ENCODE measurements around the gene PORCN. TPM values are rescaled to one million over a fixed set of nuclear protein-coding genes. Genes with fewer than 3 reads are reported as not detected.

The PORCN gene
- total RNA-seq, result 13.6 TPM
- long read RNA-seq, partial matches to known transcripts, result 4 of 18 reads
- long read RNA-seq, other reads (novel, unspliced or antisense), result 11 of 18 reads

- Histone ChIP-seq H3K27me3 (ENCODE audit: low read depth) (no peaks in the 10 kb centered on the region), H3K4me3 (peak within 1 kb of the TSS; percentile 81), H3K36me3 (no peaks in the 10 kb centered on the region), H3K4me1 (peaks cover 7% of the 10 kb centered on the region), H3K27ac (replicated peaks) (peak within 1 kb of the TSS; percentile 85), H3K9me3 (replicated peaks) (no peaks in the 10 kb centered on the region)
- peak; percentile 86 for DNase-seq
- intact Hi-C loops (cut with micrococcal nuclease), result no loop called here
- no peak for TF ChIP-seq CTCF (IDR thresholded peaks at IDR 0.05; ENCODE audit: borderline replicate concordance)
Observed at GRCh38 chrX:48508400-48509244, at the start of gene PORCN. Gene PORCN (plus strand): TSS chrX:48508992. CDS start chrX:48509821, 829 bp downstream.

GRCh38 chrX:48459483-48459882, 49.3 kb upstream of the PORCN start:
- no peak for DNase-seq
- Histone ChIP-seq H3K9me3 (replicated peaks) (no peaks in the 10 kb centered on the region), H3K4me3 (no peak overlapping the region), H3K36me3 (no peaks in the 10 kb centered on the region), H3K27me3 (ENCODE audit: low read depth) (no peaks in the 10 kb centered on the region), H3K27ac (replicated peaks) (no peak overlapping the region), H3K4me1 (no peaks in the 10 kb centered on the region)
- intact Hi-C loops (cut with micrococcal nuclease), result no loop called here
- no peak for TF ChIP-seq CTCF (IDR thresholded peaks at IDR 0.05; ENCODE audit: borderline replicate concordance)

- no peaks in the 10 kb centered on the region for H3K36me3 ChIP-seq
- no peak overlapping the region for H3K4me3 ChIP-seq
- no peak for TF ChIP-seq CTCF (IDR thresholded peaks at IDR 0.05; ENCODE audit: borderline replicate concordance)
- no peak overlapping the region for H3K27ac ChIP-seq (replicated peaks)
- H3K9me3 ChIP-seq (replicated peaks), result no peaks in the 10 kb centered on the region
- H3K27me3 ChIP-seq (ENCODE audit: low read depth), result no peaks in the 10 kb centered on the region
- no peak for DNase-seq
- intact Hi-C loops (cut with micrococcal nuclease), result no loop called here
- no peaks in the 10 kb centered on the region for H3K4me1 ChIP-seq
Observed at GRCh38 chrX:48460031-48460430, 48.8 kb upstream of the PORCN start.

- no peak for DNase-seq
- intact Hi-C loops (cut with micrococcal nuclease), result no loop called here
- no peak for TF ChIP-seq CTCF (IDR thresholded peaks at IDR 0.05; ENCODE audit: borderline replicate concordance)
- H3K9me3 ChIP-seq (replicated peaks), result no peaks in the 10 kb centered on the region
- H3K27me3 ChIP-seq (ENCODE audit: low read depth), result no peaks in the 10 kb centered on the region
- no peak overlapping the region for H3K4me3 ChIP-seq
- H3K4me1 ChIP-seq, result no peaks in the 10 kb centered on the region
- H3K27ac ChIP-seq (replicated peaks), result no peak overlapping the region
- H3K36me3 ChIP-seq, result no peaks in the 10 kb centered on the region
Observed at GRCh38 chrX:48460606-48461005, 48.2 kb upstream of the PORCN start.

- Histone ChIP-seq H3K4me1 (no peaks in the 10 kb centered on the region), H3K27me3 (ENCODE audit: low read depth) (no peaks in the 10 kb centered on the region), H3K36me3 (no peaks in the 10 kb centered on the region), H3K27ac (replicated peaks) (no peak overlapping the region), H3K4me3 (no peak overlapping the region), H3K9me3 (replicated peaks) (no peaks in the 10 kb centered on the region)
- intact Hi-C loops (cut with micrococcal nuclease), result no loop called here
- no peak for TF ChIP-seq CTCF (IDR thresholded peaks at IDR 0.05; ENCODE audit: borderline replicate concordance)
- no peak for DNase-seq
Observed at GRCh38 chrX:48461830-48462229, 47.0 kb upstream of the PORCN start.

Measured in left ventricle myocardium inferior (tissue), 1 donor.